ENCODE results near the gene MLIP. TPM values are rescaled to one million over a fixed set of nuclear protein-coding genes. Genes with fewer than 3 reads are reported as not detected.

MLIP gene
- total RNA-seq, 1 experiment from 2014 or later, result not detected

GRCh38 chr6:54222217-54222616 lies 111.0 kb downstream of the MLIP start:
- POLR2A ChIA-PET, result no interaction called here
- H3K27ac Mint-ChIP-seq (ENCODE audit: low read depth, unreplicated experiment), result no peak overlapping the region

GRCh38 chr6:54232703-54233102 lies 121.5 kb downstream of the MLIP start:
- Mint-ChIP-seq H3K36me3 (ENCODE audit: insufficient read depth, unreplicated experiment) (no peaks in the 10 kb centered on the region), H3K27me3 (ENCODE audit: insufficient read depth, unreplicated experiment) (no peaks in the 10 kb centered on the region), H3K27ac (ENCODE audit: low read depth, unreplicated experiment) (no peak overlapping the region), H3K4me1 (ENCODE audit: insufficient read depth, unreplicated experiment) (peaks cover 5% of the 10 kb centered on the region), H3K9me3 (ENCODE audit: unreplicated experiment) (no peaks in the 10 kb centered on the region), H3K4me3 (ENCODE audit: unreplicated experiment) (no peak overlapping the region)
- intact Hi-C loops (cut with micrococcal nuclease), result no loop called here
- POLR2A ChIA-PET, result interaction anchor here (1.1 kb wide), 1 partner anchor 12 kb away, joined by 5 read pairs; no protein-coding TSS in a partner anchor
- no TSS peak for BruUV-seq (replicated peaks)
- CTCF ChIA-PET, result interaction anchor here (0.6 to 1.2 kb wide), 2 partner anchors 12 to 22 kb away, joined by 4 to 5 read pairs; no protein-coding TSS in a partner anchor
- no peak for DNase-seq (ENCODE audit: unreplicated experiment)
- no peak for TF ChIP-seq CTCF (IDR thresholded peaks at IDR 0.05; ENCODE audit: unreplicated experiment)

More at GRCh38 chr6:54222217-54222616, 111.0 kb downstream of the MLIP start:
- TF ChIP-seq CTCF (IDR thresholded peaks at IDR 0.05; ENCODE audit: unreplicated experiment), result no peak
- Mint-ChIP-seq H3K27me3 (ENCODE audit: insufficient read depth, unreplicated experiment) (no peaks in the 10 kb centered on the region), H3K9me3 (ENCODE audit: unreplicated experiment) (no peaks in the 10 kb centered on the region), H3K36me3 (ENCODE audit: insufficient read depth, unreplicated experiment) (no peaks in the 10 kb centered on the region), H3K4me1 (ENCODE audit: insufficient read depth, unreplicated experiment) (no peaks in the 10 kb centered on the region), H3K4me3 (ENCODE audit: unreplicated experiment) (no peak overlapping the region)
- DNase-seq (ENCODE audit: unreplicated experiment), result no peak
- BruUV-seq (replicated peaks), result no TSS peak
- CTCF ChIA-PET, result no interaction called here
- intact Hi-C loops (cut with micrococcal nuclease), result no loop called here

- no peak for TF ChIP-seq CTCF (IDR thresholded peaks at IDR 0.05; ENCODE audit: unreplicated experiment)
- intact Hi-C loops (cut with micrococcal nuclease), result no loop called here
- no TSS peak for BruUV-seq (replicated peaks)
- Mint-ChIP-seq H3K9me3 (ENCODE audit: unreplicated experiment) (no peaks in the 10 kb centered on the region), H3K36me3 (ENCODE audit: insufficient read depth, unreplicated experiment) (no peaks in the 10 kb centered on the region), H3K4me1 (ENCODE audit: insufficient read depth, unreplicated experiment) (peaks cover 5% of the 10 kb centered on the region), H3K4me3 (ENCODE audit: unreplicated experiment) (no peak overlapping the region), H3K27me3 (ENCODE audit: insufficient read depth, unreplicated experiment) (no peaks in the 10 kb centered on the region), H3K27ac (ENCODE audit: low read depth, unreplicated experiment) (no peak overlapping the region)
- POLR2A ChIA-PET, result no interaction called here
- CTCF ChIA-PET, result interaction anchor here (0.5 to 0.8 kb wide), 2 partner anchors 9 to 34 kb away, joined by 3 read pairs; no protein-coding TSS in a partner anchor
- DNase-seq (ENCODE audit: unreplicated experiment), result no peak
Measured at GRCh38 chr6:54234539-54234938, 123.3 kb downstream of the MLIP start.

- H3K4me3 Mint-ChIP-seq (ENCODE audit: unreplicated experiment), result no peak overlapping the region
- no peak overlapping the region for H3K27ac Mint-ChIP-seq (ENCODE audit: low read depth, unreplicated experiment)
- H3K27me3 Mint-ChIP-seq (ENCODE audit: insufficient read depth, unreplicated experiment), result no peaks in the 10 kb centered on the region
- no peaks in the 10 kb centered on the region for H3K36me3 Mint-ChIP-seq (ENCODE audit: insufficient read depth, unreplicated experiment)
- intact Hi-C loops (cut with micrococcal nuclease), result no loop called here
- no peak for TF ChIP-seq CTCF (IDR thresholded peaks at IDR 0.05; ENCODE audit: unreplicated experiment)
- DNase-seq (ENCODE audit: unreplicated experiment), result no peak
- ChIA-PET CTCF (interaction anchor here (0.9 kb wide), 1 partner anchor 250 kb away, joined by 3 read pairs; no protein-coding TSS in a partner anchor), POLR2A (interaction anchor here (0.5 kb wide), 1 partner anchor 125 kb away, joined by 3 read pairs; no protein-coding TSS in a partner anchor)
- no peaks in the 10 kb centered on the region for H3K9me3 Mint-ChIP-seq (ENCODE audit: unreplicated experiment)
- peaks cover 5% of the 10 kb centered on the region for H3K4me1 Mint-ChIP-seq (ENCODE audit: insufficient read depth, unreplicated experiment)
- BruUV-seq (replicated peaks), result no TSS peak
Measured at GRCh38 chr6:54236984-54237383, 125.7 kb downstream of the MLIP start.

All from MCF 10A (cell line).